GM15510 (cell line): ENCODE results near the gene ITSN1.

Experiments used
- POLR2A ChIP-seq: IDR thresholded peaks from 3 replicates; pipeline ENCODE4 v1.6.1; 2011; ENCODE audit warnings: borderline replicate concordance; ENCODE audit not compliant: insufficient read length; ENCODE audit errors: extremely low read depth

The ITSN1 gene

GRCh38 chr21:33801424-33802405 is 159.4 kb downstream of the ITSN1 start:
- no peak for TF ChIP-seq POLR2A

- no peak for TF ChIP-seq POLR2A
These were observed 160.2 kb downstream of the ITSN1 start for GRCh38 chr21:33802481-33802880.

GRCh38 chr21:33808715-33809367 is 166.5 kb downstream of the ITSN1 start:
- TF ChIP-seq POLR2A = no peak

GRCh38 chr21:33810766-33811165 is 168.5 kb downstream of the ITSN1 start:
- no peak for TF ChIP-seq POLR2A

- no peak for TF ChIP-seq POLR2A
These were observed 169.1 kb downstream of the ITSN1 start for GRCh38 chr21:33811167-33812010.

- no peak for TF ChIP-seq POLR2A
These were observed 171.6 kb downstream of the ITSN1 start for GRCh38 chr21:33813832-33814365.

- no peak for TF ChIP-seq POLR2A
These were observed 172.9 kb downstream of the ITSN1 start for GRCh38 chr21:33815143-33815707.

- TF ChIP-seq POLR2A = no peak
These were observed 173.9 kb downstream of the ITSN1 start for GRCh38 chr21:33816174-33816573.

- no peak for TF ChIP-seq POLR2A
These were observed 174.8 kb downstream of the ITSN1 start for GRCh38 chr21:33817138-33817537.

GRCh38 chr21:33817663-33818451 is 175.6 kb downstream of the ITSN1 start:
- no peak for TF ChIP-seq POLR2A

- TF ChIP-seq POLR2A = no peak
These were observed 178.0 kb downstream of the ITSN1 start for GRCh38 chr21:33820230-33820770.

- TF ChIP-seq POLR2A = no peak
These were observed 178.5 kb downstream of the ITSN1 start for GRCh38 chr21:33820798-33821197.
